GM23338 (cell line): Measurements from ENCODE around the gene PSMD12. TPM values are rescaled to one million over a fixed set of nuclear protein-coding genes. Genes with fewer than 3 reads are reported as not detected.
"Not testable (repeated sequence)": the region's sequence is repeated elsewhere in the genome, so short reads cannot be mapped to it uniquely, and the experiment has no call there.

Experiments used
- ATAC-seq: fragments of 200-7000 bp; cut with Tn5 transposase; 3 replicates; pipeline ENCODE4 v1.9.1; 2020
- DNase-seq: peaks from one replicate; pipeline ENCODE4 v3.0.0-alpha.2; 2015; ENCODE audit warnings: low spot score
- H2AFZ ChIP-seq: fragments of 200-600 bp; sonication (generic); 2 replicates; pipeline ENCODE4 v1.8.0; 2016; ENCODE audit warnings: antibody characterized with exemption, mild to moderate bottlenecking, moderate library complexity
- H3F3A ChIP-seq: fragments of 200-600 bp; sonication (generic); replicated peaks from 2 replicates; pipeline ENCODE4 v1.8.0; 2017; ENCODE audit warnings: antibody characterized with exemption, mixed run types, low read depth
- H3K27ac ChIP-seq: fragments of 200-600 bp; sonication (generic); 2 replicates; pipeline ENCODE4 v1.6.1; 2016; ENCODE audit warnings: low read depth
- H3K27me3 ChIP-seq: fragments of 200-600 bp; sonication (generic); 2 replicates; pipeline ENCODE4 v1.8.0; 2016; ENCODE audit warnings: mild to moderate bottlenecking, mixed run types, moderate library complexity; ENCODE audit not compliant: insufficient read depth
- H3K36me3 ChIP-seq: fragments of 200-600 bp; sonication (generic); 2 replicates; pipeline ENCODE4 v1.8.0; 2016; ENCODE audit warnings: mild to moderate bottlenecking; ENCODE audit not compliant: insufficient read depth
- H3K4me1 ChIP-seq: fragments of 200-600 bp; sonication (generic); 2 replicates; pipeline ENCODE4 v1.8.0; 2016; ENCODE audit warnings: mild to moderate bottlenecking, moderate library complexity; ENCODE audit not compliant: insufficient read depth
- H3K4me2 ChIP-seq: fragments of 200-600 bp; sonication (generic); 2 replicates; pipeline ENCODE4 v1.7.1; 2017; ENCODE audit warnings: mixed run types
- H3K4me3 ChIP-seq: fragments of 200-600 bp; sonication (generic); 2 replicates; pipeline ENCODE4 v1.6.1; 2016; ENCODE audit warnings: mixed run types
- H3K79me2 ChIP-seq: fragments of 200-600 bp; sonication (generic); replicated peaks from 2 replicates; pipeline ENCODE4 v1.8.0; 2017; ENCODE audit warnings: mild to moderate bottlenecking; ENCODE audit not compliant: insufficient read depth
- H3K9me2 ChIP-seq: fragments of 200-600 bp; sonication (generic); 2 replicates; pipeline ENCODE4 v1.8.0; 2017; ENCODE audit not compliant: insufficient read depth
- H4K20me1 ChIP-seq: fragments of 200-600 bp; sonication (generic); replicated peaks from 2 replicates; pipeline ENCODE4 v1.8.0; 2017; ENCODE audit warnings: mild to moderate bottlenecking; ENCODE audit not compliant: insufficient read depth
- H3K27ac Mint-ChIP-seq: 2 replicates; pipeline ENCODE4 v1.8.0; 2020; ENCODE audit warnings: inconsistent platforms, mild to moderate bottlenecking, moderate library complexity, mixed read lengths
- H3K27me3 Mint-ChIP-seq: 3 replicates; pipeline ENCODE4 v1.8.0; 2022; ENCODE audit warnings: low read depth, mild to moderate bottlenecking, moderate library complexity, mixed read lengths, inconsistent platforms; ENCODE audit not compliant: insufficient read depth, poor library complexity
- H3K36me3 Mint-ChIP-seq: 3 replicates; pipeline ENCODE4 v1.8.0; 2021; ENCODE audit warnings: low read depth, mild to moderate bottlenecking, inconsistent platforms, moderate library complexity, mixed read lengths
- H3K4me1 Mint-ChIP-seq: 3 replicates; pipeline ENCODE4 v1.8.0; 2020; ENCODE audit warnings: mild to moderate bottlenecking, inconsistent platforms, mixed read lengths
- H3K4me3 Mint-ChIP-seq: 3 replicates; pipeline ENCODE4 v1.8.0; 2021; ENCODE audit warnings: moderate library complexity, mild to moderate bottlenecking, inconsistent platforms, mixed read lengths
- H3K9me3 Mint-ChIP-seq: 3 replicates; pipeline ENCODE4 v1.8.0; 2020; ENCODE audit warnings: moderate library complexity, mild to moderate bottlenecking, inconsistent platforms, mixed read lengths
- CREB1 ChIP-seq: fragments of 250-450 bp; sonication (Bioruptor Pico); IDR thresholded peaks from 2 replicates; pipeline ENCODE4 v1.5.0; 2020; ENCODE audit warnings: low read depth, mild to moderate bottlenecking, moderate library complexity
- EZH2 ChIP-seq: fragments of 200-600 bp; sonication (generic); IDR thresholded peaks from one replicate; pipeline ENCODE4 v1.8.0; 2017; ENCODE audit warnings: antibody characterized with exemption, mild to moderate bottlenecking, low read depth; ENCODE audit not compliant: unreplicated experiment
- STAT1 ChIP-seq: IDR thresholded peaks from one replicate; pipeline ENCODE4 v1.6.1; 2016; ENCODE audit warnings: antibody characterized with exemption; ENCODE audit not compliant: unreplicated experiment
- ZNF462 ChIP-seq: fragments of 250-450 bp; sonication (Bioruptor Pico); IDR thresholded peaks from 2 replicates; pipeline ENCODE4 v1.5.0; 2020; ENCODE audit warnings: mild to moderate bottlenecking, moderate library complexity
- polyA plus RNA-seq: library from polyadenylated mRNA; unstranded; fragments of >200 nt; fragmentation: Nextera tagmentation; extraction: Ambion mirVana; gene quantifications from 2 replicates; pipeline ENCODE4 v1.2.1, GENCODE V29; 2016
- total RNA-seq: library from RNA; depleted of rRNA; stranded (reverse); fragments of >200 nt; shearing (Covaris generic); gene quantifications from 2 replicates; pipeline ENCODE4 v1.2.3, GENCODE V29; 2014
- TF ChIP-seq, protein P1 (sequence below): IDR thresholded peaks from 2 replicates; pipeline ENCODE4 v1.6.1; 2016; ENCODE audit warnings: antibody characterized with exemption

Gene PSMD12
- total and polyA plus RNA-seq, 2 experiments from 2014 or later = 73.7 to 146 TPM

DNA sequence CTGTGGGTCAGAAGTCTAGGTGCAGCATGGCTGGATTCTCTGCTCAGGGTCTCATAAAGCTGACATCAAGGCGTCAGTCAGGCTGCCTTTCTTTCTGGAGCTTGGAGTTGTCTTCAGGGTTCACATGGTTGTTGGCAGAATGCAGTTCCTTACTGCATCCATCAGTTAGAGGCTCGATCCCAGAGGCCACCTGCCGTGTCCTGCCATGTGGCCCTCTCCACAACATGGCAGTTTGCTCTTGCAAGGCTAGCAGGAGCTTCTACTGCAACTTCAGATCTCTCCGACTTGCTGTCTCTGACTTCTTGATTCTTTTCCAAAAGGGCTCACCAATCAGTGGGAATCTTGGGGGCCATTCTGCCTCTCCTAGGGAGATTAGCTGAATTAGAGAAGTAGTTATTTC, 22.6 kb upstream of the PSMD12 start:
- Mint-ChIP-seq H3K27ac (no peak overlapping the region), H3K9me3 (no peaks in the 10 kb centered on the region), H3K4me1 (peaks cover 17% of the 10 kb centered on the region), H3K27me3 (peaks cover 2% of the 10 kb centered on the region), H3K36me3 (peaks cover 16% of the 10 kb centered on the region), H3K4me3 (no peak overlapping the region)
- Histone ChIP-seq H3K4me2 (no peak overlapping the region), H3F3A (0 out of 2 replicates have a peak, but pooled peaks cover 5% of the 10 kb centered on the region), H3K4me3 (no peak overlapping the region), H3K27ac (no peak overlapping the region), H3K9me2 (no peaks in the 10 kb centered on the region), H3K27me3 (no peaks in the 10 kb centered on the region), H2AFZ (no peak overlapping the region), H3K36me3 (no peaks in the 10 kb centered on the region), H3K4me1 (0 out of 2 replicates have a peak, but pooled peaks cover 8% of the 10 kb centered on the region), H3K79me2 (peaks cover 99% of the 10 kb centered on the region), H4K20me1 (peaks cover 20% of the 10 kb centered on the region; the same call in 1 of the 2 replicates)
- TF ChIP-seq, protein P1, sequence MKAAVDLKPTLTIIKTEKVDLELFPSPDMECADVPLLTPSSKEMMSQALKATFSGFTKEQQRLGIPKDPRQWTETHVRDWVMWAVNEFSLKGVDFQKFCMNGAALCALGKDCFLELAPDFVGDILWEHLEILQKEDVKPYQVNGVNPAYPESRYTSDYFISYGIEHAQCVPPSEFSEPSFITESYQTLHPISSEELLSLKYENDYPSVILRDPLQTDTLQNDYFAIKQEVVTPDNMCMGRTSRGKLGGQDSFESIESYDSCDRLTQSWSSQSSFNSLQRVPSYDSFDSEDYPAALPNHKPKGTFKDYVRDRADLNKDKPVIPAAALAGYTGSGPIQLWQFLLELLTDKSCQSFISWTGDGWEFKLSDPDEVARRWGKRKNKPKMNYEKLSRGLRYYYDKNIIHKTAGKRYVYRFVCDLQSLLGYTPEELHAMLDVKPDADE = no peak
- TF ChIP-seq EZH2 (no peak), CREB1 (CRISPR knock-in tag) (no peak), STAT1 (no peak), ZNF462 (CRISPR knock-in tag) (no peak)
- ATAC-seq = no peak
- DNase-seq = no peak

DNA sequence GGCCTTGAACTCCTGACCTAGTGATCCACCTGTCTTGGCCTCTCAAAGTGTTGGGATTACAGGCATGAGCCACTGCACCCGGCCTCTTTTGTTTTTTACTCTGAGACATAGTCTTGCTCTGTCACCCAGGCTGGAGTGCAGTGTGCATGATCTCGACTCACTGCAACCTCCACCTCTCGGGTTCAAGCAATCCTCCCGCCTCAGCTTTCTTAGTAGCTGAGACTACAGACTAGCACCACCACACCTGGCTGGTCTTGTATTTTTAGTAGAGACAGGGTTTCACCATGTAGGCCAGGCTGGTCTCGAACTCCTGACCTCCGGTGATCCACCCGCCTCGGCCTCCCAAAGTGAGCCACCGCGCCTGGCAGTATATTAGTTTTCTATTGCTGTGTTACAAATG, 22.2 kb upstream of the PSMD12 start:
- not testable (repeated sequence) for H3K27ac ChIP-seq, H3K4me2 ChIP-seq, ATAC-seq, H3K9me3 Mint-ChIP-seq, H3K9me2 ChIP-seq, H3F3A ChIP-seq, H3K27ac Mint-ChIP-seq, H3K36me3 ChIP-seq, H3K4me3 Mint-ChIP-seq, H3K4me1 ChIP-seq, H3K4me3 ChIP-seq, H3K27me3 ChIP-seq, H2AFZ ChIP-seq, DNase-seq, H3K27me3 Mint-ChIP-seq
- H3K4me1 Mint-ChIP-seq = peaks cover 17% of the 10 kb centered on the region
- peaks cover 100% of the 10 kb centered on the region for H3K79me2 ChIP-seq
- peaks cover 21% of the 10 kb centered on the region for H3K36me3 Mint-ChIP-seq
- H4K20me1 ChIP-seq = peaks cover 20% of the 10 kb centered on the region; the same call in 1 of the 2 replicates
